Midbrain (tissue), 1 donor: ENCODE measurements around the gene ZNF728.
"Not testable (repeated sequence)": the region's sequence is repeated elsewhere in the genome, so short reads cannot be mapped to it uniquely, and the experiment has no call there.

Source experiments
- DNase-seq: peaks from one replicate; lab custom pipeline; 2025; lab: John Stamatoyannopoulos, UW

Gene ZNF728

DNA sequence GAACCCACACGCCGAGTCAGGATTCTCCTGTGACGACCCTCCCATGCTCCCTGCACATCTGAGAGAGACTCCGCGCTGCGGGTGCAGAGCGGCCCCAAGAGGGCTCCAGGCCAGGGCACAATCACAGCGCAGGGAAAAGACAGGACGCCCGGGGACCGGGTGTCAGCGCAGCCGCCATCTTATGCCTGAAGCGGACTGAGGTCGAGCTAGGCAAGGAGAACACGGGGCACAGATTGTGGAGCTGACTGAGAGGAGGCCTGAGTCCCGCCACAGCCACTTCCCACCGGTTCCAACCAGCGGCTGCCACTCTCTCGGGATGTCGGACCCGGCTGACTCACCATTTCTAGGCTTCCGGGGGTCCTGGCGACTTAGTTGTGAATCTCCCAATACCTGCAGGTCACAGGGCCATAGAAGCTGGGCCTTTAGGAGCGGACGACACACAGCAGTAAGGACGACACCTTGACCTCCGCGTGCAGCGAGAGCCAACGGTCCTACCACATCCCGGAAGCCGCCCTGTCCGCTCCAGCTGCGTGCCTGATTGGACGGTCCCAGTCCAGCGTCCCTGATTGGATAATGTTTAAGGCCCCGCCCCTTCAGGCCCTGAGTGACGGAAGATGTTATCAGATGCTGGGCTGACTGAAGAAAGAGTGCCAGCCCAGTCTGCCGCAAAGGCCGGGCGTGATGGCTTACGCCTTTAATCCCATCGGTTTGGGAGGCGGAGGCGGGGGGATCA lies at the start of gene ZNF728:
ZNF728 (minus strand) TSS at position 487 of the 733 bp plus-strand sequence; CDS start at position 341, 146 bp downstream.
- DNase-seq = peak; percentile 31

DNA sequence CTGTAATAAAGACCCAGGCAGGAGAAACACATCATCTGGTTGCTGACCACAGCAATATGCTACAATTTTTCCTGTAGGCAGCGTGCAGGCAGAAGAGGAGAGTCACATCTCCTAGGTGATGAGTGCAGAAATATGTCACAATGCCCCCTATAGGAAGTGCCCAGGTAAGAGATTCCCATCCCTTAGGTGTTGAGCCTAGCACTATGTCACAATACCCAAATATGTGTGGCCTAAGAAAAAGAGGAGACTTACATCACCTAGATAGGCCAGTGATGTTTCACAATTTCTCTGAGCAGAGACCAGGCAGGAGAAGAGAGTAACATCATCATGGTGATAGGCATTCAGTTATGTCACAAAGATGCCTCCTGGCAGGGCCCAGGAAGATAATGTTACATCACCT lies 49.4 kb upstream of the ZNF728 start:
- DNase-seq = no peak

DNA sequence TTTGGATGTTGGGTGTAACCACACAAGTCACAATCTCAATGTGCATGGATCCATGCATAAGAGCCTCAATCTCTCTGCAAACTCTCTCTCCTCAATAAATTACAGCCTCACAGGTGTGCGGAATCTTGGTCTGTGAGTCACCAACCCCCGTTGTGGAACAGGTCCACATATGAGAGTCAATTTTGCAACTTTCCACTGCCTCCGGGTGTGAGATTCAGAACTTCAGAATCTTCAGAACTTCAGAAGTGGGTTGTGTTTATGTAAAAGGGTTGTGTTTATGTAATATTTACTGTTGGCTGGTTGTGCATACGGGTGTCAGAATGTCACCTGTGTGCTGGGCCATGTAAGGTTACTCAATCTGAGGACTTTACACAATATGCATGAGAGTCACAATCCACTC lies 46.3 kb upstream of the ZNF728 start:
- no peak for DNase-seq

DNA sequence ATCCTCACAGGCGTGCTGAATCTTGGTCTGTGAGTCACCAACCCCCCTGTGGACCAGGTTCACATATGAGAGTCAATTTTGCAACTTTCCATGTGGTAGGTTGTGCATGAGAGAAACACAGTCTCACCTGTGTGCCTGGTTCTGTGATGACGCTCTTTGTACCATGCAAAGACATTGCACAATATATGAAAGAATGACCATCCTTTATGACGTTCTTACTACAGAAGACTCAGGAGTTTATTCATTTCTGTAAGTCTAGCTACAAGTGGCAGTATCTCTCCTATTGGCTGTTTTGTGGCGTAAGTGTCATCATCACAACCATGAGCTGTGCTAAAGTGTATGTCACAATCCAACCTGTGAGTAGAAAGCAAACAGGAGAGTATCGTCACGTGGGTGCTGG lies 43.8 kb upstream of the ZNF728 start:
- no peak for DNase-seq

DNA sequence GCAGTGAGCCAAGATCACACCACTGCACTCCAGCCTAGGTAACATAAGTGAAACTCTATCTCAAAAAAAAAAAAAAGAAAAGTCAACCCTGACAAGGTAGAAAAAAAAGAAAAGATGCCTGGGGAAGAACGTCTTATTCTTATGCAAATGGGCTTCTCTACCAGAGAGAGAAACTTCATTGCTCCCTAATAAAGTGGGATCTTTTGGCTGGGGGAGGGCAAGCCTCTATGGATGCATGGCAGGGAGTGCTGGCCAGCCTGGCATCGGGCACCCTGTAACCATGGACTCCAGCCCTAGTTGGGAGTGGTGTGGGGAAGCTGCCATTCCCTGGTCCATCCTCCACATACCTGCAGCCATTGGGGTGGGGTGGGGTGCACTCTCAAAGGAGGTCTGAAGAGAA lies 30.7 kb upstream of the ZNF728 start:
- DNase-seq = no peak

DNA sequence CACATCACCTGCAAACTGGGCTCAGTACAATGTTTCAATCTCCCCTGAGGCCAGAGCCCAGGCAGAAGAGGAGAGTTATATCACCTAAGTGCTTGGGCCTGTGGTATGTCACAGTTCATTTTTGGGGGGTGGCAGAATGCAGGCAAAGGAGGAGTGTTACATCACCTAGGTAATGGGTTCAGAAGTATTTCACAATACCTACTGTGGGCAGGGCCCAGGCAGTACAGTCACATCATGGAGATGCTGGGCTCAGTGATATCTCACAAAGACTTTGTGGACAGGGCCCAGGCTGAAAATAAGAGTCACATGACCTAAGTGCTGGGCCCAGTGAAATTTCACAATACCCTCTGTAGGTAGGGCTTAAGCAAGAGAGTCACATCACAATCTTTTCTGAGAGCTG lies 12.7 kb upstream of the ZNF728 start:
- DNase-seq = no peak

DNA sequence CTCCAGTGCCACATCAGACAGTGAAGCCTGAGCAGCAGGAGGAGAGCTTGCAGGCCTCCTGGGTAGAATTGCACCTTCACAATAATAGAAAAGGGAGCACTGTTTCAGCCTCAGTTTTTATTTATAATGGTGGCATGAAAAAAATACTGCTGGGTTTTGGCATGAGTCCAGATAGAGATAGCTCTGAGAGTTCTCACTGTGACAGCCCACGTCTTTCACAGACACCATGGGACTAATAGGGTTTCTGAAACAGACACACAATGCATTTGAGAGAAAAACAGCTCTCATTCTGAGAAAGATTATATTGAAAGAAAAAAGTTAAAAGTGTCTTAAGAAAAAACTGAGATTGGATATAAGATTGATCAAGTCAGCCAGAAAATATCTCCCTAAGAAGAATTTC lies 8.0 kb downstream of the ZNF728 start:
- not testable (repeated sequence) for DNase-seq

DNA sequence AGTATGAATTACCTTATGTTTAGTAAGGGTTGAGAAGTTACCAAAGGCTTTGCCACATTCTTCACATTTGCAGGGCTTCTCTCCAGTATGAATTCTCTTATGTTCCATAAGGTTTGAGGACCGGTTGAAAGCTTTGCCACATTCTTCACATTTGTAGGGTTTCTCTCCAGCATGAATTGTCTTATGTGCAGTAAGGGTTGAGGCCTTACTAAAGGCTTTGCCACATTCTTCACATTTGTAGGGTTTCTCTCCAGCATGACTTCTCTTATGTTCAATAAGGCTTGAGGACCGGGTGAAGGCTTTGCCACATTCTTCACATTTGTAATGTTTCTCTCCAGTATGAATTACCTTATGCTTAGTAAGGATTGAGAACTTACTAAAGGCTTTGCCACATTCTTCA lies 26.7 kb downstream of the ZNF728 start:
- no peak for DNase-seq

DNA sequence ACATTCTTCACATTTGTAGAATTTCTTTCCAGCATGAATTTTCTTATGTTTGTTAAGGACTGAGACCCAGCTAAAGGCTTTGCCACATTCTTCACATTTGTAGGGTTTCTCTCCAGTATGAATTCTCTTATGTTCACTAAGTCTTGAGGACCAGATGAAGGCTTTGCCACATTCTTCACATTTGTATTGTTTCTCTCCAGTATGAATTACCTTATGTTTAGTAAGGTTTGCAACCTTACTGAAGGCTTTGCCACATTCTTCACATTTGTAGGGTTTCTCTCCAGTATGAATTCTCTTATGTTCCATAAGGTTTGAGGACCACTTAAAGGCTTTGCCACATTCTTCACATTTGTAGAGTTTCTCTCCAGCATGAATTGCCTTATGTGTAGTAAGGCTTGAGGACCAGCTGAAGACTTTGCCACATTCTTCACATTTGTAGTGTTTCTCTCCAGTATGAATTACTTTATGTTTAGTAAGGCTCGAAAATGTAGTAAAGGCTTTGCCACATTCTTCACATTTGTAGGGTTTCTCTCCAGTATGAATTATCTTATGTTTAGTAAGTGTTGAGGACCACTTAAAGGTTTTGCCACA lies 27.3 kb downstream of the ZNF728 start:
- DNase-seq = not testable (repeated sequence)

DNA sequence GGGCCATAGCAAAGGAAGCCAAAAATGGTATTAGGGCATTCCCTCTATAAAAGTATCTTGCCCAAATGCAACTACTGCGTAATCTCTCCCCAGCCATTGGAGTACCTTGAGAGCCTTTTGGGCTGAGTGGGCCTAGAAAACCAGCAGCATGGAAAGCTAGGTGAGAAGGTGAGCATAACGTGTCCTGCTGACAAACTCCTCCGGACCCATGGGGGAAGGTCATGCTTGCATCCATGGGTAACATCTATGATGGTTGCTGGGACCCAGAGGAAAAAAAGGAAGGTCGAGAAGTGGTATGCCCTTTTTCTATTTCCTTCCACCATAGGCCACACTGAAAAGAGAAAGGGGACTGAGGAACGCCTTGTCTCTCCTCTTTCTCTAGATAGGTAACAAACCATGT lies 57.4 kb downstream of the ZNF728 start:
- no peak for DNase-seq

DNA sequence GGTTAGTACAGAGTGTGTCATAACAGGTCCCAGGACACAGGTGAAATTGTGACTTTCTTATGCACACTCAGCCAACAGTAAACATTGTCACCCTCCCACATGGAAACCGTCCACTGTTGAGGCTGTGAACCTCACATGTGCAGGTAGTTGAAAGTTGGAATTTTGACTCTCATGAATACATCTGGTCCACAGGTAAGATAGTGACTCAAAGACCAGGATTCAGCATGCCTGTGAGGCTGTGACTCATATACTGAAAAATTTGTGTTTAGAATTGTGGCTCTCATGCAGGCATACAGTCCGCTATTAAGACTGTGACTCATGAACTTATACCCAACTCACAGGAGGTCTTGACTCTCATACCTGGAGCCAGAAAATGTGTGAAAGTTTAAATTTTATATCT lies 67.8 kb downstream of the ZNF728 start:
- no peak for DNase-seq

DNA sequence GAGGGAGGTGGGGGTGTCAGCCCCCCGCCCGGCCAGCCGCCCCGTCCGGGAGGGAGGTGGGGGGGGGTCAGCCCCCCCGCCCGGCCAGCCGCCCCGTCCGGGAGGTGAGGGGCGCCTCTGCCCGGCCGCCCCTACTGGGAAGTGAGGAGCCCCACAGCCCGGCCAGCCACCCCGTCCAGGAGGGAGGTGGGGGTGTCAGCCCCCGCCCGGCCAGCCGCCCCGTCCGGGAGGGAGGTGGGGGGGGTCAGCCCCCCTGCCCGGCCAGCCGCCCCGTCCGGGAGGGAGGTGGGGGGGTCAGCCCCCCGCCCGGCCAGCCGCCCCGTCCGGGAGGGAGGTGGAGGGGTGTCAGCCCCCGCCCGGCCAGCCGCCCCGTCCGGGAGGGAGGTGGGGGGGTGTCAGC lies 75.4 kb downstream of the ZNF728 start:
- DNase-seq = not testable (repeated sequence)

DNA sequence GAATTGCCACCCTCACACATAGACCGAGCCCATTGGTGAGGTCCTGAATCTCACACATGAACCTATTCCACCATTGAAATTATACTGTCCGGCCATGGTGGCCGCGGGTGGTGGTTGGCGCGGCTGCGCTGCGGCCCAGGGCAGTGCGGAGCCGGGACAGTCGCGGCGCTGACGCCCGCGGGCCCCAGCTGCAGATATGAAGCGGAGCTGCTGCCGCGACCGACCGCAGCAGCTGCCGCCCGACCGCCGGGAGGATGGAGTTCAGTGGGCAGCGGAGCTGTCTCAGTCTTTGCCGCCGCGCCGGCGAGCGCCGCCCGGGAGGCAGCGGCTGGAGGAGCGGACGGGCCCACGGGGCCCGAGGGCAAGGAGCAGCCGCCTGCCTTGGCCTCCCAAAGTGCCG lies 77.8 kb downstream of the ZNF728 start:
- not testable (repeated sequence) for DNase-seq
